Liver (tissue), 9 donors: Measurements from ENCODE around the gene ARMC5. TPM values are rescaled to one million over a fixed set of nuclear protein-coding genes. Genes with fewer than 3 reads are reported as not detected.

Experiments
- DNase-seq: peaks from one replicate; pipeline ENCODE4 v3.0.0-alpha.2; 2017; ENCODE audit warnings: low spot score
- H3K27ac ChIP-seq, 2 donors: one replicate each; pipeline ENCODE4 v1.7.0; 2013; ENCODE audit warnings: inconsistent platforms in 2 of 2, low read length in 2 of 2, control low read depth in 1 of 2, low read depth in 1 of 2, mild to moderate bottlenecking in 1 of 2
- H3K27me3 ChIP-seq, 4 donors: one replicate each; pipeline versions ENCODE4 v1.6.1 to v1.7.0; 2013; ENCODE audit warnings: low read length in 3 of 4, inconsistent platforms in 1 of 4, mild to moderate bottlenecking in 1 of 4, moderate library complexity in 1 of 4; ENCODE audit not compliant: control insufficient read depth in 4 of 4, insufficient read depth in 4 of 4
- H3K36me3 ChIP-seq, 4 donors: one replicate each; pipeline versions ENCODE4 v1.6.1 to v1.7.0; 2013; ENCODE audit warnings: low read length in 3 of 4, mild to moderate bottlenecking in 3 of 4, low read depth in 1 of 4, moderate library complexity in 1 of 4; ENCODE audit not compliant: control insufficient read depth in 4 of 4, insufficient read depth in 3 of 4
- H3K4me1 ChIP-seq, 4 donors: one replicate each; pipeline versions ENCODE4 v1.6.1 to v1.7.0; 2013; ENCODE audit warnings: low read length in 3 of 4, mild to moderate bottlenecking in 3 of 4, moderate library complexity in 1 of 4; ENCODE audit not compliant: control insufficient read depth in 4 of 4, insufficient read depth in 4 of 4
- H3K4me3 ChIP-seq, 3 donors: one replicate each; pipeline versions ENCODE4 v1.6.1 to v1.7.0; 2013; ENCODE audit warnings: low read length in 3 of 3, control low read depth in 1 of 3, low read depth in 1 of 3, mild to moderate bottlenecking in 1 of 3
- H3K9ac ChIP-seq, 2 donors: one replicate each; pipeline ENCODE4 v1.7.0; 2013; ENCODE audit warnings: low read length in 2 of 2, mild to moderate bottlenecking in 2 of 2, moderate library complexity in 2 of 2, control low read depth in 1 of 2, low read depth in 1 of 2
- H3K9me3 ChIP-seq, 4 donors: one replicate each; pipeline versions ENCODE4 v1.6.1 to v1.7.0; 2013; ENCODE audit warnings: low read length in 3 of 4; ENCODE audit not compliant: control insufficient read depth in 4 of 4
- ATF3 ChIP-seq: IDR thresholded peaks from 2 replicates; pipeline ENCODE4 v1.6.1; 2016; ENCODE audit warnings: antibody characterized with exemption
- CTCF ChIP-seq: fragments of 150-350 bp; IDR thresholded peaks from 2 replicates; pipeline ENCODE4 v1.5.1; 2017; ENCODE audit warnings: improper control_type of control experiment, low read depth, low read length; ENCODE audit not compliant: missing input control
- GABPA ChIP-seq, 2 donors: IDR thresholded peaks in 1 of 2; conservative IDR thresholded peaks in 1 of 2; 2 replicates each; pipeline ENCODE4 v1.6.1; 2016; ENCODE audit warnings: antibody characterized with exemption in 2 of 2, mild to moderate bottlenecking in 1 of 2, moderate library complexity in 1 of 2
- HNF4A ChIP-seq, 2 donors: conservative IDR thresholded peaks; 2 replicates each; pipeline ENCODE4 v1.6.1; 2016; ENCODE audit warnings: antibody characterized with exemption in 2 of 2, mild to moderate bottlenecking in 2 of 2
- HNF4G ChIP-seq: IDR thresholded peaks from 2 replicates; pipeline ENCODE4 v1.6.1; 2016; ENCODE audit warnings: antibody characterized with exemption
- MAX ChIP-seq: IDR thresholded peaks from 2 replicates; pipeline ENCODE4 v1.6.1; 2016; ENCODE audit warnings: antibody characterized with exemption
- NR2F2 ChIP-seq: IDR thresholded peaks from 2 replicates; pipeline ENCODE4 v1.6.1; 2016; ENCODE audit warnings: antibody characterized with exemption
- RAD21 ChIP-seq, 2 donors: IDR thresholded peaks; 2 replicates each; pipeline ENCODE4 v1.6.1; 2016; ENCODE audit warnings: antibody characterized with exemption in 2 of 2, mild to moderate bottlenecking in 2 of 2
- REST ChIP-seq: IDR thresholded peaks from 2 replicates; pipeline ENCODE4 v1.6.1; 2016; ENCODE audit warnings: antibody characterized with exemption, mild to moderate bottlenecking
- RXRA ChIP-seq, 2 donors: IDR thresholded peaks; 2 replicates each; pipeline ENCODE4 v1.6.1; 2017 to 2018; ENCODE audit warnings: antibody characterized with exemption in 2 of 2, mild to moderate bottlenecking in 1 of 2
- SP1 ChIP-seq: IDR thresholded peaks from 2 replicates; pipeline ENCODE4 v1.6.1; 2018; ENCODE audit warnings: antibody characterized with exemption, mild to moderate bottlenecking
- ZBTB33 ChIP-seq: IDR thresholded peaks from 2 replicates; pipeline ENCODE4 v1.6.1; 2016; ENCODE audit warnings: antibody characterized with exemption
- WGBS: extraction: QIAGEN DNeasy Blood & Tissue Kit; methylation state at CpG from one replicate; pipeline ENCODE4 v1.1.7; 2013; 5-methylcytosine and 5-hydroxymethylcytosine counted together
- polyA plus RNA-seq, 2 donors: library from polyadenylated mRNA; stranded (reverse) in 1 of 2; unstranded in 1 of 2; fragments of 200-250 nt in 1 of 2; fragments of >200 nt in 1 of 2; fragmentation: Nextera tagmentation in 1 of 2; extraction: Ambion mirVana in 1 of 2; gene quantifications; one replicate each; pipeline versions ENCODE4 v1.2.1 to v1.2.3, GENCODE V29; 2013 to 2015
- total RNA-seq, 2 donors: library from RNA; depleted of rRNA; stranded (reverse); fragments of >200 nt; gene quantifications; one replicate each; pipeline ENCODE4 v1.2.3, GENCODE V29; 2014
- donor health status: healthy.
- donor health status: healthy.
- donor health status: healthy.
- donor health status: healthy.
- donor health status: healthy.

ARMC5 gene
- total and polyA plus RNA-seq, 4 donors, result 5.4 to 13.3 (median 11.4) TPM

GRCh38 chr16:31493506-31494125 is 34.3 kb downstream of the ARMC5 start:
- H3K9ac ChIP-seq, result no peak overlapping the region
- H3K9me3 ChIP-seq, result no peaks in the 10 kb centered on the region
- H3K27ac ChIP-seq, result no peak overlapping the region
- TF ChIP-seq HNF4G, result no peak
- TF ChIP-seq HNF4A (conservative IDR thresholded peaks at IDR 0.05), result no peak
- TF ChIP-seq GABPA (IDR thresholded peaks at IDR 0.05 in 1 of 2, conservative IDR thresholded peaks at IDR 0.05 in 1 of 2), result no peak
- TF ChIP-seq NR2F2, result no peak
- TF ChIP-seq RAD21 (IDR thresholded peaks at IDR 0.05), result no peak
- WGBS, result 98% methylated on average over 18 of the region's 18 CpGs
- no peak for DNase-seq
- H3K4me3 ChIP-seq, result no peak overlapping the region
- H3K4me1 ChIP-seq, result peaks cover 0 to 2% (median 0%) of the 10 kb centered on the region in 4 donors
- H3K27me3 ChIP-seq, result no peaks in the 10 kb centered on the region
- peaks cover 6 to 63% (median 39%) of the 10 kb centered on the region in 4 donors for H3K36me3 ChIP-seq

GRCh38 chr16:31496670-31497069 is 37.4 kb downstream of the ARMC5 start:
- Histone ChIP-seq H3K4me3 (no peak overlapping the region), H3K9ac (no peak overlapping the region), H3K9me3 (no peaks in the 10 kb centered on the region), H3K27me3 (no peaks in the 10 kb centered on the region), H3K27ac (no peak overlapping the region), H3K4me1 (peaks cover 3 to 17% (median 13%) of the 10 kb centered on the region in 4 donors), H3K36me3 (peaks cover 6 to 59% (median 44%) of the 10 kb centered on the region in 4 donors)
- DNase-seq, result no peak
- no peak for TF ChIP-seq ATF3
- no peak for TF ChIP-seq CTCF
- no peak for TF ChIP-seq HNF4A (conservative IDR thresholded peaks at IDR 0.05)
- TF ChIP-seq RAD21 (IDR thresholded peaks at IDR 0.05), result no peak
- WGBS, result 95% methylated on average over 10 of the region's 10 CpGs

DNA sequence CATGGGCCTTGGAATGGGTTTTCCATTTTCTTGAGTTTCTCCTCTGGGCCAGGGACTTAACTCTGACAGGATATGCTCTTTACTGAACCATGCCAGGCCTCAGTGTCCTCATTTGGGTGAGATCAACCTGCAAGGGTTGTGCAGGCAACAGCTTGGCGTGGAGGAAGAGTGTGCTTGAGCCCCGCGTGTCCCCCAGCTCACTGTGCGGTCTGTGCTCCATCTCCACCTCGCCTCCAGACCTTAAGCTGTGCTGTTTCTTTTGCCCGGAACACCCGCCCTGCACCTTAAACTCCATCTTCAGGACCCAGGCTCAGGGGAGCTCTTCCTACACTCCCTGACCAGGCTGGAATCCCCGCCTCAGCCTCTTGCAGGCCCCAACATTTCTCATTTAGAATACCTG is 39.2 kb downstream of the ARMC5 start:
- no peak overlapping the region for H3K27ac ChIP-seq
- no peak overlapping the region for H3K4me3 ChIP-seq
- H3K9ac ChIP-seq, result no peak overlapping the region
- H3K9me3 ChIP-seq, result no peaks in the 10 kb centered on the region
- H3K4me1 ChIP-seq, result peaks cover 6 to 35% (median 30%) of the 10 kb centered on the region in 4 donors
- H3K36me3 ChIP-seq, result peaks cover 3 to 42% (median 30%) of the 10 kb centered on the region in 4 donors
- TF ChIP-seq MAX (no peak), RXRA (IDR thresholded peaks at IDR 0.05) (no peak), REST (no peak), SP1 (no peak), GABPA (IDR thresholded peaks at IDR 0.05 in 1 of 2, conservative IDR thresholded peaks at IDR 0.05 in 1 of 2) (no peak), ZBTB33 (no peak)
- WGBS, result 98% methylated on average over 8 of the region's 8 CpGs
- H3K27me3 ChIP-seq, result no peaks in the 10 kb centered on the region
- DNase-seq, result no peak
